ENCODE results near the gene MAP4K4. TPM values are rescaled to one million over a fixed set of nuclear protein-coding genes. Genes with fewer than 3 reads are reported as not detected.

Gene MAP4K4
- total RNA-seq, 1 donor from 2014 or later = 166 TPM

GRCh38 chr2:101779190-101779589 is 81.7 kb downstream of the MAP4K4 start:
- TF ChIP-seq, protein P1, sequence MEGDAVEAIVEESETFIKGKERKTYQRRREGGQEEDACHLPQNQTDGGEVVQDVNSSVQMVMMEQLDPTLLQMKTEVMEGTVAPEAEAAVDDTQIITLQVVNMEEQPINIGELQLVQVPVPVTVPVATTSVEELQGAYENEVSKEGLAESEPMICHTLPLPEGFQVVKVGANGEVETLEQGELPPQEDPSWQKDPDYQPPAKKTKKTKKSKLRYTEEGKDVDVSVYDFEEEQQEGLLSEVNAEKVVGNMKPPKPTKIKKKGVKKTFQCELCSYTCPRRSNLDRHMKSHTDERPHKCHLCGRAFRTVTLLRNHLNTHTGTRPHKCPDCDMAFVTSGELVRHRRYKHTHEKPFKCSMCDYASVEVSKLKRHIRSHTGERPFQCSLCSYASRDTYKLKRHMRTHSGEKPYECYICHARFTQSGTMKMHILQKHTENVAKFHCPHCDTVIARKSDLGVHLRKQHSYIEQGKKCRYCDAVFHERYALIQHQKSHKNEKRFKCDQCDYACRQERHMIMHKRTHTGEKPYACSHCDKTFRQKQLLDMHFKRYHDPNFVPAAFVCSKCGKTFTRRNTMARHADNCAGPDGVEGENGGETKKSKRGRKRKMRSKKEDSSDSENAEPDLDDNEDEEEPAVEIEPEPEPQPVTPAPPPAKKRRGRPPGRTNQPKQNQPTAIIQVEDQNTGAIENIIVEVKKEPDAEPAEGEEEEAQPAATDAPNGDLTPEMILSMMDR (conservative IDR thresholded peaks at IDR 0.05) = no peak
- Mint-ChIP-seq H3K36me3 (peaks cover 3% of the 10 kb centered on the region), H3K4me3 (no peak overlapping the region), H3K9me3 (peaks cover 4% of the 10 kb centered on the region), H3K27me3 (no peaks in the 10 kb centered on the region), H3K4me1 (ENCODE audit: unreplicated experiment) (peaks cover 76% of the 10 kb centered on the region), H3K27ac (no peak overlapping the region)
- DNase-seq (ENCODE audit: extremely low spot score, unreplicated experiment) = no peak

DNA sequence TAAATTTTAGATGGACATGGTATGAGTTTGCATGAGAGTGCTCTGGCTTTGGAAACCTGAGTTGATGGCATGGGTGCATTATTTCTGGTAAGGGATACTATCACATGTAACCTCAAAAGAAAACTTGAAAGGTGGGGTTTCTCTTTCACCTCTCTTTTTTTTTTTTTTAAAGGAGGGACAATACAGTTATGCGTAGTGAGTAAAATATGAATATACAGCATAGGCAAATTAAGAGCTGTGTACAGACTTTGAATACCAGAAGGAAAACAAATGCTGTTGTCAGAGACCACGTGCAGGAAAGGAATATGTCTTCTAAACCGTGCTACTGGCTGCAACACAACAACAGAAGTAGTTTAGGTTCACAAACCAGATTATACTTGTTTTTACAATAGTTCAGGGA is 82.1 kb downstream of the MAP4K4 start:
- peaks cover 3% of the 10 kb centered on the region for H3K36me3 Mint-ChIP-seq
- H3K4me3 Mint-ChIP-seq = no peak overlapping the region
- no peak for DNase-seq (ENCODE audit: extremely low spot score, unreplicated experiment)
- TF ChIP-seq, protein P1 (conservative IDR thresholded peaks at IDR 0.05) = no peak
- H3K9me3 Mint-ChIP-seq = peaks cover 5% of the 10 kb centered on the region
- no peak overlapping the region for H3K27ac Mint-ChIP-seq
- no peaks in the 10 kb centered on the region for H3K27me3 Mint-ChIP-seq
- peaks cover 73% of the 10 kb centered on the region for H3K4me1 Mint-ChIP-seq (ENCODE audit: unreplicated experiment)

DNA sequence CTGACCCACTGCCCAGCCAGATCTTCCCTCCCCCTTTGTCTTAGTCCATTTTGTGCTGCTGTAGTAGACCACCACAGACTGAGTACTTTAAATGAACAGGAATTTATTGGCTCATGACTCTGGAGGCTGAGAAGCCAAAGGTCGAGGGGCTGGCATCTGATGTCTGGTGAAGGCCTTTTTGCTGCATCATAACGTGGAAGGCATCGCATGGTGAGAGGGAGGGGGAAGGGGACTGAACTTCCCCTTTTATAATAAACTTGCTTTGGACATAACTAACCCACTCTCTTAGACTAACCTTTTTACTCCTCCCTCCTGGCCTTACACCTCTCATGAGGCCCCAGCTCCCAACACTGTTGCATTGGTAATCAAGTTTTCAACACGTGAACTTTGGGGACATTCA is 83.8 kb downstream of the MAP4K4 start:
- Mint-ChIP-seq H3K9me3 (peaks cover 5% of the 10 kb centered on the region), H3K4me3 (no peak overlapping the region)

DNA sequence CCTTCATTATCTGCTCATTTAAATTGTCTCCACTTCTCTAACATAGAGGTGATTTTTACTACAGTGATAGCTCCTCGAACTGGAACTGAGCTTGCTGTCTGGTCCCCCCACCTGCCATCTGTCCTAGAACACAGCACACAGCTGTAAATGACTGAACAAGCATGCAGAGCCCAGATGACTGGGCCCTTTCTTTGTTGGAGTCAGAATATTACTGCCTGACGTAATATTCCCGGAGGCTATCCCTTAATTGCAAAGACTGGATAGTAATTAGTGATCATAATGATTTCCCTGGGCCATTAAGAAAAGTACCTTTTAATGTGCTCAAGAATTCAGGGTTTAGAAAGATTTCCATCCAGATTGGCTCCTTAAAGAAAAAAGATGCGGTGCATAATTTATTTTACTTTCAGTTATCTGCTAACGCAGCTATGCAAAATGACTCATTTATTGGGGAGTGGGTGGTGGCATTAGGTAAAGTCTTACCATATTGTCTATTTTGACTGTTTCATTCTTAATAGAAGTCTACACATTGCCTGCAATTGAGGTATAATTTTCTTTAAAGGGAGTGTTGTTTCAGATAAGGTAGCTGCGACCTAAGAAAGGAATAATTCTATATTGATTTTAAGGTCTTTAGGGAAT is 84.4 kb downstream of the MAP4K4 start:
- H3K4me3 Mint-ChIP-seq = no peak overlapping the region
- H3K9me3 Mint-ChIP-seq = peaks cover 5% of the 10 kb centered on the region
- no peak for DNase-seq (ENCODE audit: extremely low spot score, unreplicated experiment)
- H3K27ac Mint-ChIP-seq = peak overlapping the region; percentile 52
- no peaks in the 10 kb centered on the region for H3K27me3 Mint-ChIP-seq
- TF ChIP-seq, protein P1 (conservative IDR thresholded peaks at IDR 0.05) = no peak
- H3K4me1 Mint-ChIP-seq (ENCODE audit: unreplicated experiment) = peaks cover 68% of the 10 kb centered on the region
- H3K36me3 Mint-ChIP-seq = peaks cover 3% of the 10 kb centered on the region

More for the DNA sequence above, 83.8 kb downstream of the MAP4K4 start:
- H3K4me1 Mint-ChIP-seq (ENCODE audit: unreplicated experiment) = peaks cover 63% of the 10 kb centered on the region
- peaks cover 3% of the 10 kb centered on the region for H3K36me3 Mint-ChIP-seq
- TF ChIP-seq, protein P1 (conservative IDR thresholded peaks at IDR 0.05) = no peak
- H3K27me3 Mint-ChIP-seq = no peaks in the 10 kb centered on the region
- no peak for DNase-seq (ENCODE audit: extremely low spot score, unreplicated experiment)
- H3K27ac Mint-ChIP-seq = peak overlapping the region; percentile 52

DNA sequence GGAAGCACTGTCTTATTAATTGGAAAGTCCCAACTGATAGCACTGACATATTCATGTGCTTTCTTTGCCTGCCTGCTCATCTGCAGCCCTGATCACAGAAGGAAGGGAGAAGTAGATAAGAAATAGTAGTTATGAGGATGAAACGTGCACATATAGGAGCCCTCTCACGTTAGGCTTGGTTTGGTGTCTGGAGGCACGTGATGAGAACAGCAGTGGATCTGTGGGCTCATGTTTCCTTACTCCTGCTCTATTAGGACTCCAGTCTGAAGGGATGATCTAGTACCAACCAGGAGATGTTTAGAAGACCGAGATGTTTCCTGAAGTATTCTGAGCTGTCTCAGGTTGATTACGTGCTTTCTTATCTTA is 84.9 kb downstream of the MAP4K4 start:
- H3K4me3 Mint-ChIP-seq = no peak overlapping the region
- no peak for DNase-seq (ENCODE audit: extremely low spot score, unreplicated experiment)
- peaks cover 3% of the 10 kb centered on the region for H3K36me3 Mint-ChIP-seq
- TF ChIP-seq, protein P1 (conservative IDR thresholded peaks at IDR 0.05) = no peak
- peaks cover 5% of the 10 kb centered on the region for H3K9me3 Mint-ChIP-seq
- no peaks in the 10 kb centered on the region for H3K27me3 Mint-ChIP-seq
- peaks cover 72% of the 10 kb centered on the region for H3K4me1 Mint-ChIP-seq (ENCODE audit: unreplicated experiment)
- peak overlapping the region; percentile 3 for H3K27ac Mint-ChIP-seq

Data from type B pancreatic cell (in vitro differentiated cells).